ENCODE measurements around the gene KRCC1.

KRCC1 gene

GRCh38 chr2:88068044-88068443 is 12.5 kb upstream of the KRCC1 start:
- no peak for TF ChIP-seq CTCF (IDR thresholded peaks at IDR 0.05; ENCODE audit: low read length, missing control alignments)
- H3K4me3 ChIP-seq (replicated peaks; ENCODE audit: low read depth, low read length), result no peak overlapping the region
- DNase-seq (ENCODE audit: low read depth), result no peak

DNA sequence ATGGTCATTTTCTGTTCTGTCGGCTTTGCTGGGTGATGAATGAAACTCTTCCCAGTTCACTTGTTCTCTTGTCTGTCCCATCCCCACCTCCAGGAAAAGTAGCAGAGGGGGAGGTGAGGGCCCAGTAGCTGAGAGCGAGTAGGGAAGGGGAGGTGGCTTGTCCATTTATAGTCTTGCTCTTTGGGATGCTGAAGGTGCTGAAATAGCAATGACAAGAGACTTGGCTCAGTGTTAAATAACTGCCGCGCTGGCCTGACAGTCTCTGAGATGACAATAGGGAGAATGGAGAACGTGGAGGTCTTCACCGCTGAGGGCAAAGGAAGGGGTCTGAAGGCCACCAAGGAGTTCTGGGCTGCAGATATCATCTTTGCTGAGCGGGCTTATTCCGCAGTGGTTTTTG is 12.0 kb upstream of the KRCC1 start, which contains the start of gene SMYD1:
Gene SMYD1 (plus strand): TSS at position 228 of the 400 bp plus-strand sequence. CDS start 40 bp downstream, at position 268.
- H3K4me3 ChIP-seq (replicated peaks; ENCODE audit: low read depth, low read length), result no peak within 1 kb of the TSS
- no peak for DNase-seq (ENCODE audit: low read depth)
- no peak for TF ChIP-seq CTCF (IDR thresholded peaks at IDR 0.05; ENCODE audit: low read length, missing control alignments)

GRCh38 chr2:88067189-88067588 is 11.6 kb upstream of the KRCC1 start:
- no peak for TF ChIP-seq CTCF (IDR thresholded peaks at IDR 0.05; ENCODE audit: low read length, missing control alignments)
- no peak overlapping the region for H3K4me3 ChIP-seq (replicated peaks; ENCODE audit: low read depth, low read length)
- DNase-seq (ENCODE audit: low read depth), result no peak

DNA sequence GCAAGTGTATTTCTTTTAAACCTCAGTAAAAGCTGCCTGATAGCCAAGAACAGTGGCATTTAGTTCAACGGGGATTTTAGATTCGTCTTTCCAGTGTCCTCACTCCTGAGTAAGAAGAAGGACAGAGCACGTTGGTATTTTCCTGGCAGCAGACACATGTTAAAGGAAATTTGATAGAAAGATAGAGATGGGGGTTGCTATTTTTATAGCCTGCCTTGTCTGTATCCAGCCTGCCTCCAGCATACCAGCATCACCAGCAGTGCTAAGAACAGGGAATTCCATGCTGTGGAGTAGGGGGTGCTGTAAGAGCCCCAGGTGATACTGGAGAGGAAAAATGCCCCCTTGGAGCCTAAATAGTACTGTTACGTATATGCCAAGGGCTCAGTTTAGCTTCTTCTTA is 11.0 kb upstream of the KRCC1 start:
- DNase-seq (ENCODE audit: low read depth), result no peak
- no peak for TF ChIP-seq CTCF (IDR thresholded peaks at IDR 0.05; ENCODE audit: low read length, missing control alignments)
- no peak overlapping the region for H3K4me3 ChIP-seq (replicated peaks; ENCODE audit: low read depth, low read length)

DNA sequence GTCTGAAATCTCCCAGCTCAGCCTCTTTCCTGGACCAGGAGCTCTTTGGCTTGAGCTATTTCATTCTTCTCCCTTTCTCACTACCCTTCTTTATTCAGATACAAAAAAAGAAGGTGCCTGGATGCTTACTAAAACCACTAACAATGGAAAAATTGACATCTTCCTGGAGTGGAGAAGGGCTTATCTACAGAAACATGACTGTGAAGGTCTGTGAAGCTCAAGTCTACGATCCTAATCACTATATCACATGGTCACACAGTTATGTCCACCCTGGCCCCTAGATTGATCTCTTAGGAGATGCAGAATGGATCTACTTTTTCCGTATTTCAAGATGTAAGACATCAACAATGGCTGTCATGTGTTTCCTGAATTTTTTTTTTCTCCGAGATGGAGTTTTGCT is 5.7 kb upstream of the KRCC1 start:
- DNase-seq (ENCODE audit: low read depth), result no peak
- TF ChIP-seq CTCF (IDR thresholded peaks at IDR 0.05; ENCODE audit: low read length, missing control alignments), result no peak
- no peak overlapping the region for H3K4me3 ChIP-seq (replicated peaks; ENCODE audit: low read depth, low read length)

DNA sequence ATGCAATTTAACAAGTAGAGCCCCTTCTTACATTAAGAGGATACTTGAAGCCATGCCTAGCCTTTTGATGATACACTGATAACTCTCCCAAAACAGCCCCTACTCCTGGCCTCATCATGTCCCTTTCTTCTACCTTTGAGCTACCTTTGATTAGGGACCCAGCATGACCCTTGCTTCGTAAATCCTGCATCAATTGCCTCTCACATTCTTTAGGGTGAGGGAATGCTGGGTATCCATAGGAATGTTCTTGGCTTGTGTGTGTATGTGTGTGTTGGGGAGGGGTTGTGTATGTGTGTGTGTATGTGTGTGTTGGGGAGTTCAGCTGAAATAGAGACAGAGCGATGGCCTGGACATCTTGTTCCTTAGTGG is 5.3 kb upstream of the KRCC1 start:
- DNase-seq (ENCODE audit: low read depth), result no peak
- no peak for TF ChIP-seq CTCF (IDR thresholded peaks at IDR 0.05; ENCODE audit: low read length, missing control alignments)
- H3K4me3 ChIP-seq (replicated peaks; ENCODE audit: low read depth, low read length), result no peak overlapping the region

Data from fibroblast of pulmonary artery (primary cell).